H9 (cell line): ENCODE results near the gene SPTBN5. TPM values are rescaled to one million over a fixed set of nuclear protein-coding genes. Genes with fewer than 3 reads are reported as not detected.

Experiments
- DNase-seq: peaks from one replicate; pipeline ENCODE4 v3.0.0-alpha.2; 2017
- H2AFZ ChIP-seq: one replicate; pipeline ENCODE4 v1.6.1; 2013; ENCODE audit warnings: mild to moderate bottlenecking, low read length, control low read depth, moderate library complexity
- H2AK5ac ChIP-seq: 2 replicates; pipeline ENCODE4 v1.6.1; 2013; ENCODE audit warnings: low read length, control low read depth, mixed read lengths; ENCODE audit not compliant: insufficient read length
- H2BK120ac ChIP-seq: one replicate; pipeline ENCODE4 v1.6.1; 2013; ENCODE audit warnings: low read depth, mild to moderate bottlenecking, low read length, control low read depth, inconsistent platforms; ENCODE audit not compliant: poor library complexity, severe bottlenecking
- H2BK12ac ChIP-seq: 2 replicates; pipeline ENCODE4 v1.6.1; 2013; ENCODE audit warnings: low read length, control low read depth, mixed read lengths, low read depth; ENCODE audit not compliant: insufficient read length
- H2BK15ac ChIP-seq: 2 replicates; pipeline ENCODE4 v1.6.1; 2013; ENCODE audit warnings: low read depth, low read length, control low read depth
- H2BK20ac ChIP-seq: one replicate; pipeline ENCODE4 v1.6.1; 2013; ENCODE audit warnings: low read depth, mild to moderate bottlenecking, low read length, control low read depth, inconsistent platforms; ENCODE audit not compliant: poor library complexity, severe bottlenecking
- H2BK5ac ChIP-seq: 2 replicates; pipeline ENCODE4 v1.6.1; 2013; ENCODE audit warnings: low read length, control low read depth, mixed read lengths; ENCODE audit not compliant: insufficient read length
- H3K14ac ChIP-seq: 2 replicates; pipeline ENCODE4 v1.6.1; 2013; ENCODE audit warnings: low read length, control low read depth; ENCODE audit not compliant: insufficient read depth
- H3K18ac ChIP-seq: 2 replicates; pipeline ENCODE4 v1.6.1; 2013; ENCODE audit warnings: low read depth, mild to moderate bottlenecking, mixed read lengths, low read length, control low read depth; ENCODE audit not compliant: insufficient read length
- H3K23ac ChIP-seq: 2 replicates; pipeline ENCODE4 v1.6.1; 2013; ENCODE audit warnings: low read length, control low read depth, mixed read lengths, low read depth; ENCODE audit not compliant: insufficient read length
- H3K23me2 ChIP-seq: 2 replicates; pipeline ENCODE4 v1.6.1; 2013; ENCODE audit warnings: low read depth, mild to moderate bottlenecking, mixed read lengths, low read length, control low read depth; ENCODE audit not compliant: insufficient read length, poor library complexity, severe bottlenecking
- H3K27ac ChIP-seq: 2 replicates; pipeline ENCODE4 v1.5.1; 2013; ENCODE audit warnings: low read length, control low read depth, mixed read lengths, low read depth; ENCODE audit not compliant: insufficient read length
- H3K27me3 ChIP-seq: 2 replicates; pipeline ENCODE4 v1.6.1; 2013; ENCODE audit warnings: low read length, control low read depth, inconsistent platforms; ENCODE audit not compliant: insufficient read depth
- H3K4ac ChIP-seq: 2 replicates; pipeline ENCODE4 v1.6.1; 2013; ENCODE audit warnings: low read depth, mild to moderate bottlenecking, control low read depth, inconsistent platforms, low read length, moderate library complexity
- H3K4me1 ChIP-seq: 2 replicates; pipeline ENCODE4 v1.6.1; 2013; ENCODE audit warnings: low read length, control low read depth, inconsistent platforms; ENCODE audit not compliant: insufficient read depth
- H3K4me2 ChIP-seq: 2 replicates; pipeline ENCODE4 v1.6.1; 2013; ENCODE audit warnings: low read length, control low read depth, mixed read lengths; ENCODE audit not compliant: insufficient read length, insufficient read depth
- H3K56ac ChIP-seq: 2 replicates; pipeline ENCODE4 v1.6.1; 2013; ENCODE audit warnings: low read depth, mild to moderate bottlenecking, mixed read lengths, low read length, control low read depth; ENCODE audit not compliant: insufficient read length
- H3K79me1 ChIP-seq: 2 replicates; pipeline ENCODE4 v1.6.1; 2013; ENCODE audit warnings: low read depth, mild to moderate bottlenecking, moderate library complexity, low read length, control low read depth, inconsistent platforms; ENCODE audit not compliant: insufficient read depth, poor library complexity, severe bottlenecking
- H3K79me2 ChIP-seq: 2 replicates; pipeline ENCODE4 v1.6.1; 2013; ENCODE audit warnings: low read length, control low read depth, inconsistent platforms; ENCODE audit not compliant: insufficient read depth
- H3K9ac ChIP-seq: 2 replicates; pipeline ENCODE4 v1.6.1; 2013; ENCODE audit warnings: low read length, control low read depth, mixed read lengths; ENCODE audit not compliant: insufficient read length; ENCODE audit errors: extremely low read depth
- H3K9me3 ChIP-seq: one replicate; pipeline ENCODE4 v1.6.1; 2013; ENCODE audit warnings: low read depth, low read length, inconsistent platforms; ENCODE audit not compliant: control insufficient read depth
- H3T11ph ChIP-seq: one replicate; pipeline ENCODE4 v1.6.1; 2013; ENCODE audit warnings: mild to moderate bottlenecking, low read length, control low read depth, inconsistent platforms
- H4K20me1 ChIP-seq: one replicate; pipeline ENCODE4 v1.6.1; 2013; ENCODE audit not compliant: control insufficient read depth, insufficient read length, insufficient read depth
- H4K5ac ChIP-seq: 2 replicates; pipeline ENCODE4 v1.6.1; 2013; ENCODE audit warnings: low read depth, mild to moderate bottlenecking, mixed read lengths, low read length, control low read depth; ENCODE audit not compliant: insufficient read length
- H4K8ac ChIP-seq: replicated peaks from 2 replicates; pipeline ENCODE4 v1.6.1; 2013; ENCODE audit warnings: low read length, control low read depth, mixed read lengths, low read depth; ENCODE audit not compliant: insufficient read length
- H4K91ac ChIP-seq: 2 replicates; pipeline ENCODE4 v1.6.1; 2013; ENCODE audit warnings: low read depth, mild to moderate bottlenecking, moderate library complexity, mixed read lengths, low read length, control low read depth; ENCODE audit not compliant: insufficient read length
- H3K27ac Mint-ChIP-seq, 3 experiments: 2 replicates in 2 of 3; 3 replicates in 1 of 3; pipeline ENCODE4 v1.8.0; 2020 to 2021; ENCODE audit warnings: mixed read lengths in 3 of 3, mild to moderate bottlenecking in 1 of 3, moderate library complexity in 1 of 3
- H3K27me3 Mint-ChIP-seq: 2 replicates; pipeline ENCODE4 v1.8.0; 2021; ENCODE audit warnings: low read depth, mild to moderate bottlenecking, moderate library complexity, mixed read lengths
- H3K36me3 Mint-ChIP-seq, 3 experiments: 2 replicates in 2 of 3; 3 replicates in 1 of 3; pipeline ENCODE4 v1.8.0; 2020 to 2021; ENCODE audit warnings: low read depth in 3 of 3, mixed read lengths in 3 of 3; ENCODE audit not compliant: insufficient read depth in 1 of 3
- H3K4me1 Mint-ChIP-seq, 2 experiments: 2 replicates each; pipeline ENCODE4 v1.8.0; 2020; ENCODE audit warnings: mixed read lengths in 2 of 2
- H3K4me3 Mint-ChIP-seq, 2 experiments: 2 replicates in 1 of 2; 3 replicates in 1 of 2; pipeline ENCODE4 v1.8.0; 2020 to 2021; ENCODE audit warnings: mild to moderate bottlenecking in 2 of 2, mixed read lengths in 2 of 2, moderate library complexity in 1 of 2
- H3K9me3 Mint-ChIP-seq, 2 experiments: 2 replicates in 1 of 2; 3 replicates in 1 of 2; pipeline ENCODE4 v1.8.0; 2020; ENCODE audit warnings: mild to moderate bottlenecking in 2 of 2, mixed read lengths in 2 of 2, moderate library complexity in 1 of 2
- CTCF ChIP-seq: fragments of 200-600 bp; sonication (generic); conservative IDR thresholded peaks from 3 replicates; pipeline ENCODE4 v1.8.0; 2021; ENCODE audit warnings: antibody characterized with exemption, mild to moderate bottlenecking
- WGBS: extraction: QIAGEN DNeasy Blood & Tissue Kit; methylation state at CpG from one replicate; pipeline ENCODE4 v1.1.7; 2013; ENCODE audit warnings: missing lambda C conversion rate, low lambda C conversion rate, mixed read lengths; ENCODE audit not compliant: insufficient read length; ENCODE audit errors: extremely low coverage; 5-methylcytosine and 5-hydroxymethylcytosine counted together
- total RNA-seq: library from RNA; stranded (reverse); gene quantifications from 2 replicates; pipeline ENCODE4 v1.2.1, GENCODE V29; 2021

The SPTBN5 gene
- total RNA-seq, 1 experiment from 2014 or later = 0.90 TPM

- H3K27ac ChIP-seq = no peak overlapping the region
Observed at GRCh38 chr15:41903782-41904181, 9.9 kb upstream of the SPTBN5 start.

More at GRCh38 chr15:41903782-41904181, 9.9 kb upstream of the SPTBN5 start:
- Histone ChIP-seq H3T11ph (no peak overlapping the region), H3K79me2 (no peaks in the 10 kb centered on the region), H3K56ac (no peak overlapping the region), H3K23me2 (no peaks in the 10 kb centered on the region), H3K9ac (no peak overlapping the region), H3K23ac (no peak overlapping the region), H4K91ac (no peak overlapping the region), H4K5ac (no peak overlapping the region), H2BK120ac (no peak overlapping the region), H4K8ac (no peak overlapping the region), H3K9me3 (no peaks in the 10 kb centered on the region), H3K4me1 (no peaks in the 10 kb centered on the region), H2BK5ac (no peak overlapping the region), H2BK20ac (no peak overlapping the region), H3K27me3 (no peaks in the 10 kb centered on the region), H2BK12ac (no peak overlapping the region), H4K20me1 (no peaks in the 10 kb centered on the region), H2AFZ (no peak overlapping the region), H3K14ac (no peak overlapping the region), H2BK15ac (no peak overlapping the region), H3K4me2 (no peak overlapping the region), H2AK5ac (no peak overlapping the region), H3K79me1 (no peaks in the 10 kb centered on the region), H3K4ac (no peak overlapping the region), H3K18ac (no peak overlapping the region)
- Mint-ChIP-seq H3K9me3 (no peaks in the 10 kb centered on the region), H3K36me3 (peaks cover 18 to 56% (median 40%) of the 10 kb centered on the region in 3 experiments), H3K27me3 (no peaks in the 10 kb centered on the region), H3K4me1 (peaks cover 3 to 8% of the 10 kb centered on the region in 2 experiments), H3K27ac (no peak overlapping the region), H3K4me3 (no peak overlapping the region)
- TF ChIP-seq CTCF = no peak
- no peak for DNase-seq
- no CpG with 5 or more reads among the region's 13 CpGs for WGBS
